Activated CD8-positive, alpha-beta memory T cell treated with anti-CD3 and anti-CD28 coated beads for 24 hours (primary cell): ENCODE results near the gene DDX52.
"Not testable (repeated sequence)": the region's sequence is repeated elsewhere in the genome, so short reads cannot be mapped to it uniquely, and the experiment has no call there.

Experiments
- DNase-seq: peaks from one replicate; pipeline ENCODE4 v3.0.0-alpha.2; 2020

The DDX52 gene

DNA sequence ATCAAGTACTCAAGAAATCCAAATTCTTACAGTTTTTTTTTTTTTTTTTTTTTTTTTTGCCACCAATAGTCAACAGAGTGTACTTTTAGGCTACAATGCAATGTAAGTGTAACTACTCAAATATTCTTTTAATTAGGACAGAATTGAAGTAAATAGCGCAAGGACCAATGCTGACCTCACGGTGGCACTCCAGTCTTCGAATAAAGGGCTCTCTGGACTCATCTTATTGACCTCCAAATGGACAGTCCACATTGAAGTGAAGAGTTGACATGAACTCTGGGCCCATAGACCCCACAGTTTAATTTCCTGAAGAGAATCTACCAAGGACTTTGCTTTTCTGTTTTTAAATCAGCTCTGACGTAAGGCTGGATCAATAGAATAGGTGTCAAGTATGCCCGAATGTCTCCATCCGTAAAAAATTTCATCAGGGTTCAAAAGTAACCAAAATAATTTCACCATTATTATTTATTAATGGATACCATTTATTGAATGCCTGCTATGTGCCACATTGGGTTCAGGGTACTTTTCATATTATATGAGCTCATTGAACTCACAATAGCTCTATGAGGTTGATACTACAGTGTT is 7.3 kb upstream of the DDX52 start:
- no peak for DNase-seq

DNA sequence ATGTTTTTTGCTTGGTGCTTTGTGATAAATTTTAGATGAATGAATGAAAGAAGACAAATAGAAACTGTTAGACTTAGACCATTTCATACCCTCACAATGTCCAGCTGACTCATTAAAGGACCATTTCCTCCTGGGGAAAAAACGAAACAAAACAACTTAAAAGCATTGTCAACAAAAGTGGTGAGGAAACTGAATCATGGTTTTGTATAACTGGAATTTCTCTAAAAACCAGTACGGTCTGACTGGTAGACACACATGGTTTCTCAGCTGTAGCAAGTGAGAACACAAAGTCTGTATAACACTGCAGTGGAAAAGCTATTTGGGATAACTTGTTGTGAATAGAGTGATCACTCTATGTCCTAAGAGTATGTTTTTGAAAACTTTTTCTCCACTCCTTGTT is 5.3 kb upstream of the DDX52 start:
- DNase-seq, result no peak

DNA sequence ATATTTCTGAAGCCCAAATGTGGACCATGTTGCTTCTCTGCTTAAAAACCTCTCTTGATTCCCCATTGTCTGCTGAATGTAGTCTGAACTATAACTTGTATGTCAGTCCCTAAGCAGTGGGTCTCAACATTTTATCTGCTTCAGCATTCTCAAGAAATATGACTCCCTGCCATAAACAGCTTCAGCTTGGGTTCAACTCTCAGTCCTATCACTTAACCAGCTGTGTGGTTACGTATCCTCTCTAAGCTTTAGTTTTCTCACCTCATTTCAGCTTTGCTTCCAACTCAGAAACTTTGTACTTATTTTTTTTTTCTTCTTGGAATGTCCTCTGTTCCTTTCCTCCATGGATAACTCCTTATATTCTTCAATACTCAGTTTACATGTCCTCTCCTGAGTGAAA is 4.6 kb upstream of the DDX52 start:
- no peak for DNase-seq

DNA sequence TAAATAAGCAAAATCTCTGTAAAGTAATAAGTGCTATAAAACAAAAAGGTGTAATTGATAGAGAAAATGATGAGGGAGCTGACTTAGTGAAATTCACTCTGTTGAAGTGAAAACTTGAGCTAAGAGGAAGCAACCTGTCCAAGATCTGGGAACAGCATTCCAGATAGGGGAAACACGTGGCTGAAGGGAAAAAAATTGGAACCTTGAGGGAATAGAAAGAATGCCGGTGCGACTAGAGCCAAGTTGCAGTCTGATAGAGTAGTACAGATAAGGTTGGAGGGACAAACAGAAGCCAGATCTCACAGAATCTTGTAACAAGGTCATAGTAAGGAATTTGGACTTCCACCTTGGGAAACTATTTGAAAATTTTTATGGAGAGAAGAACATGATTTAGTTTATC is 623 bp upstream of the DDX52 start:
- DNase-seq, result no peak

DNA sequence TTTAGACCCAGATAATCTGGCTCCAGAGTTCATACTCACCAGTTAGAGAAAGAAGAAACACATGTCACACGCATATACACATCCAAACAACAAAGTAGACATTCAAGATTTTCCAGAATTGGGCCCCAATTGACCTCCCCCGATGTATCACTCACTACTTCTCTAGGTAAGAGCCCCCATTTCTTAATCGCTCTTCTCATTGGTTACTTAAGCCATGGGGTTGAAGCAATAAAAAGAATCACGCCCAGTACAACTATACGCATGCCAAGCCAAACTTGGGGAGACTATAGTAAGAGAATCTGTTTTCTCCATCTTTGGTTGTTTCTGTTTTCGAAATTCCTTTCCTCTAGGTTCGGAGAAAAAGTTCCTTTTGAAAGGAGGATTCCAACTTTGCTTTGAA is 565 bp downstream of the DDX52 start:
- no peak for DNase-seq

DNA sequence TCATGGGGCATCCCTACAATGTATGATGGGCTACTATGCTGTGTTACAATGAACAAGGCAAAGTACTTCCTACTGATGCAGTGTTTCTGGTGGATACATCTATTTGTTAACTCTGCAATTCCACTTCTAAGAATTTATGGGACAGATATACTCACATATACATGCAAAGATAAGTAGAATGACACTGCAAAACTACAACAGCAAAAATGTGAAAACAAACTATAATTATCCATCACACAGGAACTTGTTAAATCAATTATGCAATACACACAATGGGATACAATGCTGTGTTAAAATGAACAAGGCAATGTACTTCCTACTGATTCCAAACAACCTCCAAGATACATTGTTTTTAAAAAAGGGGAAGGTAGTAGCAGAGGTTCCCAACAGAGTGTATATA is 3.2 kb downstream of the DDX52 start:
- DNase-seq, result no peak

DNA sequence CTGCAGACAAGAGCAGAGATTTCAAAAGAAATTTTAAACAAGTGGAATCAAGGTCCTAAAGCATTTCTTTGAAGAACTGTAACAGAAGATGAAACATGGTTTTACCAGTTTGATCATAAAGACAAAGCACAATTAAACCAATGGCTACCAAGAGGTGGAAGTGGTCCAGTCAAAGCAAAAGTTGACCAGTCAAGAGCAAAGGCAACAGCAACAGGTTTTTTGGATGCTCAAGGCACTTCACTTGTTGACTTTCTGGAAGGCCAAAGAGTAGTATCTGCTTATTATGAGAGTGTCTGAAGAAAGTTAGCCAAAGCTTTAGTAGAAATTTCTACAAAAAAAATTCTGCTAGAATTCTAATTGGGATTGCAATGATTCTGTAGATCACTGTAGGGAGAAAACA is 5.3 kb downstream of the DDX52 start:
- no peak for DNase-seq

DNA sequence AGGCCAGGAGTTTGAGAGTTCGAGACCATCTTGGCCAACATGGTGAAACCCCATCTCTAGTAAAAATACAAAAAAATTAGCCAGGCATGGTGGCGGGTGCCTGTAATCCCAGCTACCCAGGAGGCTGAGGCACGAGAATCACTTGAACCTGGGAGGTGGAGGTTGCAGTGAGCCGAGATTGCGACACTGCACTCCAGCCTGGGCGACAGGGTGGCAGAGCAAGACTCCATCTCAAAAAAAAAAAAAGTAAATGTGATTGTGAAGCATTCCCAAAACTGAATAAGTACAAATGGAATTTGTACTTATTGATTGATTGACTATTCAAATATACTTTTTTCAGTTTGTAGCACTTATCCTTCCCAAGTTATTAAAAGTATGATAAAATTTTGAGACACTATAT is 26.8 kb downstream of the DDX52 start:
- not testable (repeated sequence) for DNase-seq

DNA sequence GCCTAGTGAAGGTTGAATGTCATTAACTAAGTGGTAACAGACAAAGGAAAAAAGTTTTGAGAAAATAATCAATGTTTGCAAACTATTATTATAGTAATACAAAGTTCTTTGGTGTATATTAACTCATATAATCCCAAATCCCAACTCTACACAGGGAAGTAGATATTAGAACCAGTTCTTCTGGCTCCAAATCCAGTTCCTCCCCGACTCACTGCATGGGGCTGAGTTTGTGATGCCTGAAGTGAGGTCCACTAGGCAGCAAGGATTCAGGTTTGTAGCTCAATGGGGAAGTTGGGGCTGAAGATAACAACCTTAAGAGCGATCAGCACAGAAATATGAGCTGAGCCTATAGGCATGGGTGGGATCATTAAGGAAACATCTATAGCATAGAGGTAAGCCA is 28.4 kb downstream of the DDX52 start:
- no peak for DNase-seq

DNA sequence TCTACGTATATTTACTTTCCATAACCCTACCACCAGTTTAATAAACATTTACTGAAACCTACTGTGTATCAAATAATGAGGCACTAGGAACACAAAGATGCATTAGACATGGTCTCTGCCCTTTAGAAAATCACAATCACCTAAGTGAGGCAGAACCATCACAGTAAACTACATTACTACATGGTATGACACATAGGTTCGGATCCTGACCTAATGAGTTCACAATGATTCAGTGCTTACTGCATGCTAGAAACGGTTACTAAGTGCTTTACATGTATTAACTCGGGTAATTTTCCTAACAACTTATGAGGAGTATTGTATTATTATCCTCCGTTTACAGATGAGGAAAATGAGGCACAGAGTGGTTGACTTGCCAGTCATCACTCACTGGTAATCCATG is 28.9 kb downstream of the DDX52 start:
- no peak for DNase-seq

DNA sequence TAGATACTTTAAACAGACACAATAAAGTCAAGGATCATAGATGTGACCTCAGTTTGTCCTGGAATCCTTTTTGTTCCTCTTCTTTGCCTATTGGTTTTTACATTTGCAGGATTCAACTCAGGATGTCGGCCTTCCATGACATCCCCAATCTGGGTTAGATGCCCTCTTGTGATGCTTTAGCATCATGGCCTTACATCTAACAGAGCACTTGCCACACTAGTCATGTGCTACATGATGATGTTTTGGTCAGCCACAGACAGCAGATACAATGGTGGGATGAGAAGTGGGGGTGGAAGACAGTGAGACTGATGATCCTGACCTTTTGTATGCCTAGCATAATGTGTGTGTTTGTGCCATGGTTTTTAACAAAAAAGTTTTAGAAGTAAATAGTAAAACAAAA is 32.3 kb downstream of the DDX52 start:
- DNase-seq, result no peak

DNA sequence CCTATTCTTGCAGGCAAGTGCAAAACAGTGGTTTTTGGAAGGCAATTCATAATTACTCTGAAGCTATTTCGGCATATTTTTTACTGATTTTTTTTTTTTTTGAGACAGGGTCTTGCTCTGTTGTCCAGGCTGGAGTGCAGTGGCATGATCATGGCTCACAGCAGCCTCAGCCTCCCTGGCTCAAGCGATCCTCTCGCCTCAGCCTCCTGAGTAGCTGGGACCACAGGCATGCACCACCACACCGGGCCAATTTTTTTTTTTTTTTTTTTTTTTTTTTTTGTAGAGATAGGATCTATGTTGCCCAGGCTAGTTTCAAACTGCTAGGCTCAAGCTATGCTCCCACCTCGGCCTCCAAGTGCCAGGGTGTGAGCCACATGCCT is 33.2 kb downstream of the DDX52 start:
- DNase-seq, result not testable (repeated sequence)

DNA sequence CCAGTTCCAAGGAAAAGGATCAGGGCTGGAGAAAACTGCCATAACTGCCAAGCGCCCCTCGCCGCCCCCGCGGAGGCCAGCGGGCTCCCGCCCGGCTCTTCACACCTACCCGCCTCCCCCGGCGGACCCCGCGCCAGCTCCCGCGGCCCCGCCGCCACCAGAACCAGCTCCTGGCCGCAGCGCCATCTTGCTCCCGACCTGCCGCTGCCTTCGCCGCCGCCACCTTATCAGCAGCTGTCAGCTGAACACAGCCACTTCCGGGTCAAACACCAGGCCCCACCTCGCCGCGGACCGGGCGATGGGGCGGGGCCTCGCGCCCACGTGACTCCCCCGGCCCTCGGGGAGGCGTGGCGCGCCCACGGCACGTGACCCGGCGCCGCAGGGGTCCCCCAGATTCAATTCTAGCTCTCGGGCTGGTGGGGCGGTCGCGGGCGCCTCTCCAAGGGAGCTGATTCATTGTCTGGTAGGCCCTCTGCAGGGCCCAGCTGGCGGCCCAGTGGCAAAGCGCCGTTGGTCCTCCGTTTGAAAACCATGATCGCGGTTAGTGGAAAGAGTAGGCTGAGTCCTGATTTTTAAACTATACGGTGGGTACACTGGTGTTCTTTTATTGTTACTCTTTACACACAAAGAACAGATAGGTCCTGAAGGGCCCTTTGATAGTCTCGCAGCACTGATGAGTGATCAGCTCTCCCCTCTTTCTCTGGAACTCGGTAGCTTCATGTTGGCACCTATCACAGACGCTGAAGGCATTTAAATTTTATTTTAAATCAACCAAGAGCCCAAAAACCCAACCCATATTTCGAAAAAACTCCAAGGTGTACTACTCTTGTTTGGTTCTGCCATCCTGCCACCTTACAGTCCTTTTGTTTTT is 33.8 kb downstream of the DDX52 start, which contains the start of gene SYNRG:
SYNRG (minus strand) TSS at position 249 of the 871 bp plus-strand sequence; CDS start at position 186, 63 bp downstream.
- DNase-seq, result peak; percentile 97

DNA sequence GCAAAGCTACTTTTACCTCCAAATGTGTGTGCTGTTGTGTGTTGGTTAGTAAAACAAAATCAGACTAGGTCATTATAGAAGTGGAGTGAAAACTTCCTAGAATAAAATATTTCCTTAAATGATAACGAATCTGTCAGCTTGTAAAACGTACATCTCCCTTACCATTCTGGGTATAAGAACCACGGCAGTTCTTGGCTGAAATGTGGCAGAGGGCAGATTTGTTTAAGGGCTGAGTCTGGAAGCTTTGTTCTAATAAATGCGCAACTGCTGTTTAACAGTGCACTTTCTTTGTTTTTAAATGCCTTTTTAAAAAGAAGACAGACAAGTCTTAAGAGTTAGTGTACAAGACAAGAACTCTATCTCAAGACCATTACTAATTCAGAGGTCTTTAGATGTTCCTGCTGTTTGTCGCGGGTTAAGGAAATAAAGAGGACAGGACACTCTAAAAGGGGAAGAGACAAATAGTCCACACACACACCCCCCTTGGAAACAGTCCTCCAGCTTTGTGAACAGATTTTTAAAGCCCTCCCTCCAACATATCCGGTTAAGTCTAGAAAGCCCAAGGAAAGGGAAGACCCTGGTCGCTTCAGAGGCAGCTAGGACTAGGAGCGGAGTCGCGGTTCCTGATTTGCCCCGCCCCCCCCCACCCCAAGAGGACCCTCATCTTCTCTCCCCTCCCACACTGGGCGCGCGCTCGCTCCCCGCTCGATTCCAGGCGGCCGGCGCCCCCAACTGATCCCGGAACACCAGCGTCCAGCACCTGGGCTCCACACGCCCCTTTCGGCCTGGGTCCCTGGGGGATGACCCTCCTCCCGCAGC is 34.7 kb downstream of the DDX52 start:
- DNase-seq, result no peak

DNA sequence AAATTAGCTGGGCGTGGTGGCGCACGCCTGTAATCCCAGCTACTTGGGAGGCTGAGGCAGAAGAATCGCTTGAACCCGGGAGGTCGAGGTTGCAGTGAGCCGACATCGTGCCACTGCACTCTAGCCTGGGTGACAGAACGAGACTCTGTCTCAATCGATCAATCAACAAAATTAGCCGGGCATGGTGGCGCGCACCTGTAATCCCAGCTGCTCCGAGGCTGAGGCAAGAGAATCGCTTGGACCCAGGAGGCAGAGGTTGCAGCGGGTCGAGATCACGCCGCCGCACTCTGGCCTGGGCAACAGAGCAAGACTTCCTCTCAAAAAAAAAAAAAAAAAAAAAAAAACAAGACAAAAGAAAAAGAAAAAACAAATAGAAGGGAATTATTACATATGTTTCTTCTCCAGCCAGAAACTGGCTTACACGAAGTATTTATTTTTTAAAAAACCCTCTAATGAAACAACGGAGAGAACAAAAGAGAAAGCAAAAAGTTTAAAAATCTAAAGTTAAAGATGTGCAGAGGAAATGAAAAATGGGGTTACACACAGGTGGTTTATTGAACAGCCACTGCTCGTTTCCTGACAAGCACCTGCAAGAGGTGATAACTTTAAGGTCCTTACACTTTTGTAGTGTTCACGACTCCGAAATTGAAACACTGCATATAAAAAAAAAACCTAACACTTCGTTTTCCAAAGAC is 35.5 kb downstream of the DDX52 start:
- no peak for DNase-seq

DNA sequence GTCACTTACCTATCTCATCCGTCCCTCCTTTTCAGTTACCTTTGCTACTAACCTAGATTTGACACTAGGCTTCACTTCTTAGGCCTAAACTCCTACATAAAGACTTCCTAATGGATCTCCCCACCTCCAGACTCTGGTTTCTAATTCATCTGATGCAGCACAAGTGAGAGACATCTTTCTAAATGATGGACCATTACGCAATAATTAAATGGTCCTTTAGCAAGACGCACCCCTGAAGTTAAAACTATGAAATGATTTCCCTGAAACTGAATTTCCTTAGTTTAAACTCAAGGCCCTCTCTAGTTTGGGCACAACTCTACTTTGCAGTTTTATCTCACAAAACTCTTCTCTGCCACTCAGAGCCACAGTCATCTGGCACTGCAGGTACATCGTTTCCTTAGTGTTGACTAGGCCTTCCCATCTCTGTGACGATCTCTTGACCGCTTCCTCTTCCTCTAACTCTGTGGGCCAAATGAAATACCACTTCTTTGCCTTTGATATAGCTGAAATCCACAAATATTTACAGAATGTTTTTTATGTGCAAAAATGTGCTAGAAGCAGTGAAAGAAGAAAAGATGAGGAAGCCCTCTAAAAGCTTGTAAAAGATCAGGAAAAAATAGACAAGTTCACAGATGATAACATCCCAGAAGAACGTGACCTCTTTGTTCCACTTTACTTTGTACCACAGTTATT is 37.3 kb downstream of the DDX52 start:
- no peak for DNase-seq

DNA sequence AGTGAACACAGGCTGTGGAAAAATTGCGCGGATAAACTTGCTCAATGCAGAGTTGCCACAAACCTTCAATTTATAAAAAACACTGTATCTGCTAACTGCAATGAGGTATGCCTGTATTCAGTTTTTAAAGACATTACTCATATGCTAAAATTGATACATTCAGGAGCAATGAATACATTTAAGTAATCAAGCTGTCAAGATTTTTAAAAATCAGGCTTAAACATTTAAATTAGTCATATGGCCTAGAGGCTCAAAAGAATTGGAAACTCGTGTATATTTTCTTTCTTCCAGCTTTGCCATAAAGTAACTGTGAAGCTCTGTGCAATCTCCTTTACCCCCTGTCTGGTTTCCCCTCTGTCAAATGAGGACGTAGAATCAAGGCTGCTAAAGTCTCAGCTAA is 38.2 kb downstream of the DDX52 start:
- no peak for DNase-seq

DNA sequence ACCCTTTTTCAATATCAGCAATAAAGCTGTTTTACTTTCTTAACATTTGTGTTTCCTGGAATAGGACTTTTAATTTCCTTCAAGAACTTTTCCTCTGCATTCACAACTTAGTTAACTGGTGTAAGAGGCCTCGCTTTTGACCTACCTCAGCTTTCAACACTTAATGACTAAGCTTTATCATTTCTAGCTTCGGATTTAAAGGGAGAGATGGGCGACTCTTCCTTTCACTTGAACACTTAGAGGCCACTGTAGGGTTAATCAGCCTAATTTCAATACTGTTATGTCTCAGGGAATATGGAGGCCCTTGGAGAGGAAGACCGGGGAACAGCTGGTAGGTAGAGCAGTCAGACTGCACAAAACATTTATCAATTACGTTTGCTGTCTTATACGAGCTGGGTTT is 38.7 kb downstream of the DDX52 start:
- DNase-seq, result no peak

DNA sequence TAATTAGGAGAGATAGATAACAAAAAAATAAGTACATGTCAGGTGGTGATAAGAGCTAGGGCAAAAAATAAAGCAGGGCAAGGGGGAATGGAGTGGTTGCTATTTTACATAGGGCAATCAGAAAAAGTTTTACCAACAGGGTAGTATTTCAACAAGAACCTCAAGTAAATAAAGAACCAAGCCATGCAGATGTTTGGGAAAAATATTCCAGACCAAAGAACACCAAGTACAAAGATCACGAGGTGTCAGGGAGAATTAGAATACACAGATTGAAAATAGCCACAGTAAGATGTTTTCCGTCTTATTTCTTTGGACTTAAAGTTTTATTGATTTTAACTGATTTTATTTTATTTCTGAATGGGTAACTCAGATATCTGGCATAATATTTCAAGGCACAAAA is 45.1 kb downstream of the DDX52 start:
- no peak for DNase-seq

DNA sequence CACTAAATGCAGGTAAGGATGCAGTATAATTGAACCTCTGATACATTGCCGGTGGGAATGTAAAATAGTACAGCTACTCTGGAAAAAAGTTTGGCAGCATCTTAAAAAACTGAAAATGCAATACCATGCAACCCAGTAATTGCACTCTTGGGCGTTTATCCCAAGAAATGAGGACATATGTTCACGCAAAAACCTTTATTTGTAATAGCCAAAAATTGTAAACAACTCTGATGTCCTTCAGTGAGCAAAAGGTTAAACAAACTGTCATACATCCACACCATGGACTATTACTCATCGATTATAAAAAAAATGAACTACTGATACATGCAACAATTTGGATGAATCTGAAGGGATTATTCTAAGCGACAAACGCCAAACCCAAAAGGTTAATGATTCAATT is 51.0 kb downstream of the DDX52 start:
- DNase-seq, result no peak

DNA sequence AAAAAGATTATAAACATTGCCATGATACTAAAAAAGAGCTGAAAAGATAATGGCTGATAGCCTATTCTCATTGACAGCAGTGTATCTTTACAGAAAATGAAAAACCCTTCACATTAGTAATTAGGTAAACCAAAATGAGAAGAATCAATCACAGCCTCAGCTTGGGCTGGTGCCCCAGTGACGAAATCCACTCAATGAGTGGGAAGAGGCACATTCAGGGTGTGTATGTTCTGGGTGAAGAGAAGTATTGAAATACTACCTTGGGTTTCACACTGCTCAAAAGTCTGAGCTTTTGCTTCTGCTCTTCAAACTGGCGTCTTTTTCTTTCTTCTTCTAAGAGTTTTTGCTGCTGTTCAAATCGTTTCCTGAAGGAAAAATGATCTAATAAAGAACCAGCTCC is 58.2 kb downstream of the DDX52 start:
- no peak for DNase-seq

DNA sequence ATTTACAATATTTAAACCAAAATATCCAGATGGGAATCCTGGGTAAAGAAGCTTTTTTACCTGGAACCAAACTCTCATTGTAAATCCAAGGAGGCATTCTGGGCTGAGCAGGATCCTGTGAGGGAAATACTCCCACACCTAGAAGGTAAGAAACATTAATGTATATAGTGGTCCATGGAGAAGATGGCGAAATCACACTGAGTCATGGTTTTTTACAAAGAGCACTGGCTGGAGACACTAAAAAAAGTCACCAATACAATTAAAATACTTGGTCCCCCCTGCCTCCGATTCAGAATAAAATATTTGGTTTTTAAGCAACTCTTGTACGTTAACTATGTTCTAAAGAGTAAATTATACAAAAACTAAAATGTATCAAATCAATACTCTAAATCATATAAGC is 67.0 kb downstream of the DDX52 start:
- DNase-seq, result no peak

DNA sequence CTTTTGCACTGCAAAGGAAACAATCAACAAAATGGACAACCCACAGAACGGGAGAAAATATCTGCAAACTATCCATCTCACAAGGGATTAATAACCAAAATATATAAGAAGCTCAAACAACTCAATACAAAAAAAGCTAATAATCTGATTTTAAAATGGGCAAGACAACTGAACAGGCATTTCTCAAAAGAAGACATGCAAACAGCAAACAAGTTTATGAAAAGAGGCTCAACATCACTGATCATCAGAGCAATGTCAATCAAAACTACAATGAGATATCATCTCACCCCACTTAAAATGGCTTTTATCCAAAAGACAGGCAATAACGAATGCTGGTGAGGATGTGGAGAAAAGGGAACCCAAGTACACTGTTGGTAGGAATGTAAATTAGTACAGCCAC is 68.8 kb downstream of the DDX52 start:
- DNase-seq, result no peak
